ENCODE measurements around the gene MS4A15.

MS4A15 gene

DNA sequence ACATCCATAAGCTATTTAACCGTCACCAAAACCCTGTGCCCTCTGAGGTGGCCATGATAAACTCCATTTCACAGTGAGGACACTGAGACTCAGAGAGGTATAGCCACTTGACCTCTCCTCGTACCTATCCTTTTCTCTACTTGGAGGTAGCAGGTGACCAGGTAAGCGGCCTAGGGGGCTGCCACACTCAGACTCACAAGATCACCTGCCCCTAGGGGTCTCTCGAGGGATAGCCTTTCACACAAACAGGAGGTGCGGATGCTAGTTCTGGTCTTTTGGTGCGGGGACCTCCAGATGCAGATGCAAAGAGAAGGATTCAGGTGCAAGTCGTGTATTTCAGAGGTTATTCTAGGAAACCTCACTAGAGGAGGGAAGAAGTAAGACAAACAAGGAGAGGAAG lies 17.6 kb upstream of the MS4A15 start:
- 82% methylated on average over 4 of the region's 7 CpGs for WGBS (ENCODE audit: insufficient coverage)
- no peaks in the 10 kb centered on the region for H3K36me3 ChIP-seq (ENCODE audit: control insufficient read depth in 4 of 4, insufficient read depth in 4 of 4, low read length in 3 of 4)
- no peak overlapping the region for H3K27ac ChIP-seq (ENCODE audit: insufficient read depth in 1 of 2, low read depth in 1 of 2, low read length in 2 of 2, poor library complexity in 1 of 2, severe bottlenecking in 2 of 2)
- ChIA-PET POLR2A (no interaction called here), CTCF (interaction anchor here (1.0 to 1.4 kb wide), 2 partner anchors 24 to 38 kb away, joined by 3 read pairs; no protein-coding TSS in a partner anchor)
- no peak overlapping the region for H3K4me3 ChIP-seq (ENCODE audit: control insufficient read depth in 1 of 7, extremely low read depth in 1 of 7, insufficient read depth in 4 of 7, low read depth in 2 of 7, low read length in 6 of 7)
- peaks cover 0 to 7% (median 0%) of the 10 kb centered on the region in 5 experiments for H3K27me3 ChIP-seq (replicated peaks in 2 of 5; ENCODE audit: control insufficient read depth in 4 of 5, insufficient read depth in 5 of 5, low read length in 4 of 5)
- DNase-seq, result no peak
- H3K4me1 ChIP-seq (ENCODE audit: control extremely low read depth in 1 of 4, control insufficient read depth in 4 of 4, insufficient read depth in 4 of 4, low read length in 3 of 4), result no peaks in the 10 kb centered on the region
- H3K9me3 ChIP-seq (ENCODE audit: control extremely low read depth in 1 of 5, control insufficient read depth in 4 of 5, insufficient read depth in 2 of 5, low read depth in 1 of 5, low read length in 4 of 5), result peaks cover 0 to 4% (median 0%) of the 10 kb centered on the region in 5 experiments

GRCh38 chr11:60740573-60740972 lies 16.1 kb upstream of the MS4A15 start:
- no peaks in the 10 kb centered on the region for H3K36me3 ChIP-seq (ENCODE audit: control insufficient read depth in 4 of 4, insufficient read depth in 4 of 4, low read length in 3 of 4)
- H3K4me1 ChIP-seq (ENCODE audit: control extremely low read depth in 1 of 4, control insufficient read depth in 4 of 4, insufficient read depth in 4 of 4, low read length in 3 of 4), result no peaks in the 10 kb centered on the region
- H3K27me3 ChIP-seq (replicated peaks in 2 of 5; ENCODE audit: control insufficient read depth in 4 of 5, insufficient read depth in 5 of 5, low read length in 4 of 5), result peaks cover 0 to 7% (median 0%) of the 10 kb centered on the region in 5 experiments
- no peak overlapping the region for H3K27ac ChIP-seq (ENCODE audit: insufficient read depth in 1 of 2, low read depth in 1 of 2, low read length in 2 of 2, poor library complexity in 1 of 2, severe bottlenecking in 2 of 2)
- ChIA-PET POLR2A (no interaction called here), CTCF (interaction anchor here (1.7 kb wide), 1 partner anchor 13 kb away, joined by 6 read pairs; no protein-coding TSS in a partner anchor)
- peaks cover 0 to 4% (median 0%) of the 10 kb centered on the region in 5 experiments for H3K9me3 ChIP-seq (ENCODE audit: control extremely low read depth in 1 of 5, control insufficient read depth in 4 of 5, insufficient read depth in 2 of 5, low read depth in 1 of 5, low read length in 4 of 5)
- H3K4me3 ChIP-seq (ENCODE audit: control insufficient read depth in 1 of 7, extremely low read depth in 1 of 7, insufficient read depth in 4 of 7, low read depth in 2 of 7, low read length in 6 of 7), result no peak overlapping the region
- DNase-seq, result no peak

- Histone ChIP-seq H3K27ac (ENCODE audit: insufficient read depth in 1 of 2, low read depth in 1 of 2, low read length in 2 of 2, poor library complexity in 1 of 2, severe bottlenecking in 2 of 2) (no peak overlapping the region), H3K9me3 (ENCODE audit: control extremely low read depth in 1 of 5, control insufficient read depth in 4 of 5, insufficient read depth in 2 of 5, low read depth in 1 of 5, low read length in 4 of 5) (peaks cover 0 to 4% (median 0%) of the 10 kb centered on the region in 5 experiments), H3K4me3 (ENCODE audit: control insufficient read depth in 1 of 7, extremely low read depth in 1 of 7, insufficient read depth in 4 of 7, low read depth in 2 of 7, low read length in 6 of 7) (no peak overlapping the region), H3K4me1 (ENCODE audit: control extremely low read depth in 1 of 4, control insufficient read depth in 4 of 4, insufficient read depth in 4 of 4, low read length in 3 of 4) (no peaks in the 10 kb centered on the region), H3K27me3 (replicated peaks in 2 of 5; ENCODE audit: control insufficient read depth in 4 of 5, insufficient read depth in 5 of 5, low read length in 4 of 5) (peaks cover 0 to 7% (median 0%) of the 10 kb centered on the region in 5 experiments), H3K36me3 (ENCODE audit: control insufficient read depth in 4 of 4, insufficient read depth in 4 of 4, low read length in 3 of 4) (no peaks in the 10 kb centered on the region)
- 92% methylated on average over 3 of the region's 3 CpGs for WGBS (ENCODE audit: insufficient coverage)
- DNase-seq, result no peak
- ChIA-PET CTCF (interaction anchor here (1.7 kb wide), 1 partner anchor 12 kb away, joined by 6 read pairs; no protein-coding TSS in a partner anchor), POLR2A (no interaction called here)
Measured at GRCh38 chr11:60741421-60741820, 15.2 kb upstream of the MS4A15 start.

- Histone ChIP-seq H3K4me1 (ENCODE audit: control extremely low read depth in 1 of 4, control insufficient read depth in 4 of 4, insufficient read depth in 4 of 4, low read length in 3 of 4) (no peaks in the 10 kb centered on the region), H3K36me3 (ENCODE audit: control insufficient read depth in 4 of 4, insufficient read depth in 4 of 4, low read length in 3 of 4) (no peaks in the 10 kb centered on the region), H3K27ac (ENCODE audit: insufficient read depth in 1 of 2, low read depth in 1 of 2, low read length in 2 of 2, poor library complexity in 1 of 2, severe bottlenecking in 2 of 2) (no peak overlapping the region), H3K27me3 (replicated peaks in 2 of 5; ENCODE audit: control insufficient read depth in 4 of 5, insufficient read depth in 5 of 5, low read length in 4 of 5) (peaks cover 0 to 7% (median 0%) of the 10 kb centered on the region in 5 experiments), H3K9me3 (ENCODE audit: control extremely low read depth in 1 of 5, control insufficient read depth in 4 of 5, insufficient read depth in 2 of 5, low read depth in 1 of 5, low read length in 4 of 5) (peaks cover 0 to 4% (median 0%) of the 10 kb centered on the region in 5 experiments), H3K4me3 (ENCODE audit: control insufficient read depth in 1 of 7, extremely low read depth in 1 of 7, insufficient read depth in 4 of 7, low read depth in 2 of 7, low read length in 6 of 7) (no peak overlapping the region)
- CTCF ChIA-PET, result interaction anchor here (1.0 kb wide), 1 partner anchor 13 kb away, joined by 3 read pairs; no protein-coding TSS in a partner anchor
- POLR2A ChIA-PET, result no interaction called here
- WGBS (ENCODE audit: insufficient coverage), result no CpG with 5 or more reads among the region's 1 CpG
- DNase-seq, result no peak
Measured at GRCh38 chr11:60743058-60743457, 13.6 kb upstream of the MS4A15 start.

GRCh38 chr11:60744114-60744513 lies 12.6 kb upstream of the MS4A15 start:
- H3K4me1 ChIP-seq (ENCODE audit: control extremely low read depth in 1 of 4, control insufficient read depth in 4 of 4, insufficient read depth in 4 of 4, low read length in 3 of 4), result no peaks in the 10 kb centered on the region
- no peak overlapping the region for H3K27ac ChIP-seq (ENCODE audit: insufficient read depth in 1 of 2, low read depth in 1 of 2, low read length in 2 of 2, poor library complexity in 1 of 2, severe bottlenecking in 2 of 2)
- DNase-seq, result no peak
- H3K9me3 ChIP-seq (ENCODE audit: control extremely low read depth in 1 of 5, control insufficient read depth in 4 of 5, insufficient read depth in 2 of 5, low read depth in 1 of 5, low read length in 4 of 5), result peaks cover 0 to 4% (median 0%) of the 10 kb centered on the region in 5 experiments
- ChIA-PET CTCF (interaction anchor here (1.0 to 1.2 kb wide), 3 partner anchors 10 to 43 kb away, joined by 3 to 4 read pairs (median 3); no protein-coding TSS in a partner anchor), POLR2A (no interaction called here)
- peaks cover 0 to 7% (median 0%) of the 10 kb centered on the region in 5 experiments for H3K27me3 ChIP-seq (replicated peaks in 2 of 5; ENCODE audit: control insufficient read depth in 4 of 5, insufficient read depth in 5 of 5, low read length in 4 of 5)
- no peaks in the 10 kb centered on the region for H3K36me3 ChIP-seq (ENCODE audit: control insufficient read depth in 4 of 4, insufficient read depth in 4 of 4, low read length in 3 of 4)
- no peak overlapping the region for H3K4me3 ChIP-seq (ENCODE audit: control insufficient read depth in 1 of 7, extremely low read depth in 1 of 7, insufficient read depth in 4 of 7, low read depth in 2 of 7, low read length in 6 of 7)
- 100% methylated on average over 3 of the region's 5 CpGs for WGBS (ENCODE audit: insufficient coverage)

DNA sequence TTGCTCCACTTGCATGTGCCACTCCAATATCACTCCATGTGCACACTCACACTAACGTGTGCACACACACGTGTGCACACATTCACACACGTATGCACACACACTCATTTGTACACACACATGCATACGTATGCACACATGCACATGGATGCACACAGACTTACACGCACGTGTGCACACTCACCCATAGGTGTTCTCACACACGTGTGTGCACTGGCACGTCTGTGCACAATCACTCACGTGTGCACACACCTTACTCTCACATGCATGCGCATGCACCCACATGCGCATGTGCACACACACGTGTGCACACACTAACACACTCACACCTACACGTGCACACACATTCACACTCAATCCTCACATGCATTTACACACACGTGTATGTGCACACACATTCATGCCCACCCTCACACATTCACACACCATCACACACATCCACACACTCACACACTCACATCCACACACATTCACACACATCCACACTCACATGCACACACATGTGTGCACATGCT lies 9.3 kb upstream of the MS4A15 start:
- H3K4me3 ChIP-seq (ENCODE audit: control insufficient read depth in 1 of 7, extremely low read depth in 1 of 7, insufficient read depth in 4 of 7, low read depth in 2 of 7, low read length in 6 of 7), result no peak overlapping the region
- over 99% methylated on average over 14 of the region's 14 CpGs for WGBS (ENCODE audit: insufficient coverage)
- no peak overlapping the region for H3K27ac ChIP-seq (ENCODE audit: insufficient read depth in 1 of 2, low read depth in 1 of 2, low read length in 2 of 2, poor library complexity in 1 of 2, severe bottlenecking in 2 of 2)
- H3K36me3 ChIP-seq (ENCODE audit: control insufficient read depth in 4 of 4, insufficient read depth in 4 of 4, low read length in 3 of 4), result no peaks in the 10 kb centered on the region
- CTCF ChIA-PET, result interaction anchor here (1.2 to 1.5 kb wide), 2 partner anchors 9 to 18 kb away, joined by 4 to 5 read pairs; partner anchors contain the start of gene MS4A15
- H3K4me1 ChIP-seq (ENCODE audit: control extremely low read depth in 1 of 4, control insufficient read depth in 4 of 4, insufficient read depth in 4 of 4, low read length in 3 of 4), result no peaks in the 10 kb centered on the region
- H3K27me3 ChIP-seq (replicated peaks in 2 of 5; ENCODE audit: control insufficient read depth in 4 of 5, insufficient read depth in 5 of 5, low read length in 4 of 5), result peaks cover 0 to 4% (median under 1%) of the 10 kb centered on the region in 5 experiments
- DNase-seq, result no peak
- H3K9me3 ChIP-seq (ENCODE audit: control extremely low read depth in 1 of 5, control insufficient read depth in 4 of 5, insufficient read depth in 2 of 5, low read depth in 1 of 5, low read length in 4 of 5), result peaks cover 0 to 4% (median 0%) of the 10 kb centered on the region in 5 experiments
- POLR2A ChIA-PET, result no interaction called here

GRCh38 chr11:60748225-60748624 lies 8.4 kb upstream of the MS4A15 start:
- ChIA-PET POLR2A (no interaction called here), CTCF (interaction anchor here (2.9 kb wide), 1 partner anchor 14 kb away, joined by 11 read pairs; no protein-coding TSS in a partner anchor)
- Histone ChIP-seq H3K27ac (ENCODE audit: insufficient read depth in 1 of 2, low read depth in 1 of 2, low read length in 2 of 2, poor library complexity in 1 of 2, severe bottlenecking in 2 of 2) (no peak overlapping the region), H3K36me3 (ENCODE audit: control insufficient read depth in 4 of 4, insufficient read depth in 4 of 4, low read length in 3 of 4) (no peaks in the 10 kb centered on the region), H3K27me3 (replicated peaks in 2 of 5; ENCODE audit: control insufficient read depth in 4 of 5, insufficient read depth in 5 of 5, low read length in 4 of 5) (peaks cover 0 to 8% (median 2%) of the 10 kb centered on the region in 5 experiments), H3K4me3 (ENCODE audit: control insufficient read depth in 1 of 7, extremely low read depth in 1 of 7, insufficient read depth in 4 of 7, low read depth in 2 of 7, low read length in 6 of 7) (no peak overlapping the region), H3K4me1 (ENCODE audit: control extremely low read depth in 1 of 4, control insufficient read depth in 4 of 4, insufficient read depth in 4 of 4, low read length in 3 of 4) (no peaks in the 10 kb centered on the region), H3K9me3 (ENCODE audit: control extremely low read depth in 1 of 5, control insufficient read depth in 4 of 5, insufficient read depth in 2 of 5, low read depth in 1 of 5, low read length in 4 of 5) (peaks cover 0 to 4% (median 0%) of the 10 kb centered on the region in 5 experiments)
- 95% methylated on average over 14 of the region's 17 CpGs for WGBS (ENCODE audit: insufficient coverage)
- DNase-seq, result no peak
